Measurements from ENCODE around the gene NUS1. TPM values are rescaled to one million over a fixed set of nuclear protein-coding genes. Genes with fewer than 3 reads are reported as not detected.

The NUS1 gene
- total RNA-seq (10 to 100 TPM; 16.6 to 21.5 TPM), polyA plus RNA-seq (ENCODE audit: insufficient read depth, low read depth, low replicate concordance) (20.2 TPM)
- long read RNA-seq, donor 1, full-length matches to known transcripts: 13 of 13 reads
- long read RNA-seq, donor 1, partial matches to known transcripts: 0 of 13 reads
- long read RNA-seq, donor 1, other reads (novel, unspliced or antisense): 0 of 13 reads
- long read RNA-seq, donor 2, full-length matches to known transcripts: 5 of 5 reads
- long read RNA-seq, donor 2, partial matches to known transcripts: 0 of 5 reads
- long read RNA-seq, donor 2, other reads (novel, unspliced or antisense): 0 of 5 reads

DNA sequence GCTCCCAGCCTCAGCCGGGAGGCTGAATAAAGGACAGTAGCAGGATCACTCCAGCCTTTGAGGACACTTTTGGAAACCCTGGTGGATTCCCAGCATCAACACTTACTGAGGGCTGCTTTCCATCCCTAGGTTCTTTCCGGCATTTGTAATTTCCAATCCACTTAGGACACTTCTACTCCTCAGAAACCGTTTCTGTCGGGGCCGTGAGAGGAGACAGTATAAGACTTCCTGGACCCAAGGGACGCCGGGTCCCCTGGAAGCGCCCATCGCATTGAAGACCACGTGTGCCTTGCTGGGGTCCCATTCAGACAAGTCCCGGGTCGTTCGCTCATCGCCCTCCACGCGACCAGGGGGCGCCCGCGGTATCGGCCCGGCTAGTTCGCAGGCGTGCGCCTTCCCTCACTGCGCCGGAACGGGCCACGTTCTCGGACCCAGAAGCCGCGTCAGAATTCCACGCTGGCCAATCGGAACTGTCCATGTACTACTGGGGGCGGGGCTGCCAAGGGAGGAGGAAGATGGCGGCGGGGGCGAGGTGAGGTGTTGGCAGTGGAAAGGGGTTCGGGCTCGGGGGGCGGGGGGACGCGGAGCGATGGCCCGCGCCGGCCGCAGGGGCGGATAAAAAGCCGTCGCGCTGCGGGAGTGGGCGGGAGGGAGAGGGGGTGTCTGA is at the start of gene NUS1:
Gene NUS1 (plus strand): TSS at position 479 of the 667 bp plus-strand sequence. CDS start 202 bp downstream, outside the sequence.
- intact Hi-C loops (cut with DNase I; ENCODE audit: low total_unique reads): loop anchor here (10.0 kb wide), 1 partner anchor 70 kb away; the partner anchor contains the start of gene GOPC
- H3K9me3 ChIP-seq: no peaks in the 10 kb centered on the region
- H3K36me3 ChIP-seq (ENCODE audit: low read depth, missing control alignments): no peaks in the 10 kb centered on the region
- peaks cover 20% of the 10 kb centered on the region for H3K4me1 ChIP-seq
- WGBS, 2 donors: 0 to 2% methylated on average over 12 to 45 of the region's 53 CpGs
- H3K4me3 ChIP-seq: peak within 1 kb of the TSS; percentile 67 to 80
- DNase-seq: peak; percentile 99
- H3K27me3 ChIP-seq: no peaks in the 10 kb centered on the region
- TF ChIP-seq, protein P1, sequence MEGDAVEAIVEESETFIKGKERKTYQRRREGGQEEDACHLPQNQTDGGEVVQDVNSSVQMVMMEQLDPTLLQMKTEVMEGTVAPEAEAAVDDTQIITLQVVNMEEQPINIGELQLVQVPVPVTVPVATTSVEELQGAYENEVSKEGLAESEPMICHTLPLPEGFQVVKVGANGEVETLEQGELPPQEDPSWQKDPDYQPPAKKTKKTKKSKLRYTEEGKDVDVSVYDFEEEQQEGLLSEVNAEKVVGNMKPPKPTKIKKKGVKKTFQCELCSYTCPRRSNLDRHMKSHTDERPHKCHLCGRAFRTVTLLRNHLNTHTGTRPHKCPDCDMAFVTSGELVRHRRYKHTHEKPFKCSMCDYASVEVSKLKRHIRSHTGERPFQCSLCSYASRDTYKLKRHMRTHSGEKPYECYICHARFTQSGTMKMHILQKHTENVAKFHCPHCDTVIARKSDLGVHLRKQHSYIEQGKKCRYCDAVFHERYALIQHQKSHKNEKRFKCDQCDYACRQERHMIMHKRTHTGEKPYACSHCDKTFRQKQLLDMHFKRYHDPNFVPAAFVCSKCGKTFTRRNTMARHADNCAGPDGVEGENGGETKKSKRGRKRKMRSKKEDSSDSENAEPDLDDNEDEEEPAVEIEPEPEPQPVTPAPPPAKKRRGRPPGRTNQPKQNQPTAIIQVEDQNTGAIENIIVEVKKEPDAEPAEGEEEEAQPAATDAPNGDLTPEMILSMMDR (IDR thresholded peaks at IDR 0.05): peak; percentile 68 to 94 (median 86)
- no peak for TF ChIP-seq POLR2A (IDR thresholded peaks at IDR 0.05)
- peak within 1 kb of the TSS; percentile 62 to 76 for H3K27ac ChIP-seq

DNA sequence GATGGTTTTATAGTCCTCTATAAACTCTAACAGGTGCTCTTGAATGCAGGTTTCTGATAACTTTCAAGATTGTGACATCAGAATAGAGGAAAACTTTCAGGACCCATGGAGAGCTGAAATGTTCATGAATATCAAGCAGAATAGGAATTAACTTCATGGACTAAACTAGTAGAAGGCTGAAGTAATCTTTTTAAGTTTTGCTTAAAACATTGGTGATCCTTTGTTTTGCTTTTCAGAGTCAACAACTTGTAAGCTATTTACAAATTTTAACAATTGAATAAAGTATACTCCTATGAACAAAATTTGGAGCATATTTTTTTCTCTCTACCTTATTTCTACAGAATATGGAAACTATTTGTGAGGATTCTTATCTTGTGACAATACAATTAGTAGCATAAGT is 47.7 kb upstream of the NUS1 start:
- no peak overlapping the region for H3K4me3 ChIP-seq
- no peaks in the 10 kb centered on the region for H3K36me3 ChIP-seq (ENCODE audit: low read depth, missing control alignments)
- intact Hi-C loops (cut with DNase I; ENCODE audit: low total_unique reads): no loop called here
- no peaks in the 10 kb centered on the region for H3K9me3 ChIP-seq
- H3K4me1 ChIP-seq: no peaks in the 10 kb centered on the region
- DNase-seq: no peak
- no peaks in the 10 kb centered on the region for H3K27me3 ChIP-seq
- H3K27ac ChIP-seq: no peak overlapping the region
- no peak for TF ChIP-seq POLR2A (IDR thresholded peaks at IDR 0.05)
- TF ChIP-seq, protein P1 (IDR thresholded peaks at IDR 0.05): no peak

DNA sequence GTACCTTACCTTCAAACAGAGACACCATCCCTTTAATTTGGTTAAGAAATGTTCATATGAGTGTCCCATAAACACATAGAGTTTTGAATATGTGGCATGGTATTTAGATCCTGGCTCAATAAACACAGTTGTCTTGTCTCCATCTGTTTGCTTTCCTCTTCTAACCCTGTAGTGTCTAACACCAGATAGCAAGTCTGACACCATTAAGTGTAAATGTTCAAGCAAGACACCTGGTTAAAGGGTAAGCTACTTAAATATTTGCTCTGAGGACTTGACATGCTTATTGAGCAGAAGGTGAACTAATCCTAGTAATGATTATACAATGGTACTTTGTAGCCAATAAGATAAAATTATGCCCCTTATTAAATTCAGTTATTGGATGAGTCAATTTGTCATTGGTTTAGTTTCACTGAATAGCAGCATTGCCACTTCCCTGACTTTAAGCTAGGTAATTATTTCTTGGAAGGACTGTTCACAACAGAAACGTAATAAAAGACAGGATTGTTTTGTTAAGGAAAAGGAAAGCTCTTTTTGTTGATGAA is 46.1 kb upstream of the NUS1 start:
- DNase-seq: no peak
- WGBS, 2 donors: 59 to 73% methylated on average over 1 of the region's 1 CpG

DNA sequence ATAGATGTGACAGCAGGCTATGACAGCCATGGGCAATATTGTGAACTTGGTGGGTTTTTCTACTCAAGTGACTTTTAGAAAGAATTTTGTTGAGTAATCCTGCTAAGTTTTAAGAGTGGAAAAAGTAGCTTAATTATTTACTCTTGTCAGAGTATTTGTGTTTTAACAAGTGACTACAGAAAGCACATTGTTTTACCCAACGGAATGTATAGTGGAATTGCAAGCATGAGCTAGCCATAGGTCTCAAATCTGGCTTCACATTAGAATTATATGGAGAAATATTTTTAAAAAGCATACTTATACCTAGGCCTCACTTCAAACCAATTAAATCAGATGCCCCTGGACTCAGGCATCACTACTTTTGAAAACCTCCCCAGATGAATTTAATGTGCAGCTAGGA is 37.5 kb upstream of the NUS1 start:
- Histone ChIP-seq H3K4me1 (no peaks in the 10 kb centered on the region), H3K27ac (no peak overlapping the region), H3K9me3 (no peaks in the 10 kb centered on the region), H3K36me3 (ENCODE audit: low read depth, missing control alignments) (no peaks in the 10 kb centered on the region), H3K27me3 (no peaks in the 10 kb centered on the region), H3K4me3 (no peak overlapping the region)
- 93 to 98% methylated on average over 1 of the region's 1 CpG for WGBS, 2 donors
- intact Hi-C loops (cut with DNase I; ENCODE audit: low total_unique reads): no loop called here
- TF ChIP-seq POLR2A (IDR thresholded peaks at IDR 0.05): no peak
- TF ChIP-seq, protein P1 (IDR thresholded peaks at IDR 0.05): no peak
- no peak for DNase-seq

More for the DNA sequence above, 46.1 kb upstream of the NUS1 start:
- no peaks in the 10 kb centered on the region for H3K4me1 ChIP-seq
- no peaks in the 10 kb centered on the region for H3K27me3 ChIP-seq
- no peaks in the 10 kb centered on the region for H3K36me3 ChIP-seq (ENCODE audit: low read depth, missing control alignments)
- intact Hi-C loops (cut with DNase I; ENCODE audit: low total_unique reads): no loop called here
- no peak overlapping the region for H3K4me3 ChIP-seq
- no peaks in the 10 kb centered on the region for H3K9me3 ChIP-seq
- TF ChIP-seq POLR2A (IDR thresholded peaks at IDR 0.05): no peak
- TF ChIP-seq, protein P1 (IDR thresholded peaks at IDR 0.05): no peak
- H3K27ac ChIP-seq: no peak overlapping the region

Data from testis (tissue), 5 donors.